GM23338 (cell line): ENCODE measurements around the gene GPR39. TPM values are rescaled to one million over a fixed set of nuclear protein-coding genes. Genes with fewer than 3 reads are reported as not detected.

ENCODE experiments used
- ATAC-seq: fragments of 200-7000 bp; cut with Tn5 transposase; 3 replicates; pipeline ENCODE4 v1.9.1; 2020
- DNase-seq: peaks from one replicate; pipeline ENCODE4 v3.0.0-alpha.2; 2015; ENCODE audit warnings: low spot score
- H2AFZ ChIP-seq: fragments of 200-600 bp; sonication (generic); 2 replicates; pipeline ENCODE4 v1.8.0; 2016; ENCODE audit warnings: antibody characterized with exemption, mild to moderate bottlenecking, moderate library complexity
- H3F3A ChIP-seq: fragments of 200-600 bp; sonication (generic); replicated peaks from 2 replicates; pipeline ENCODE4 v1.8.0; 2017; ENCODE audit warnings: antibody characterized with exemption, mixed run types, low read depth
- H3K27ac ChIP-seq: fragments of 200-600 bp; sonication (generic); 2 replicates; pipeline ENCODE4 v1.6.1; 2016; ENCODE audit warnings: low read depth
- H3K27me3 ChIP-seq: fragments of 200-600 bp; sonication (generic); 2 replicates; pipeline ENCODE4 v1.8.0; 2016; ENCODE audit warnings: mild to moderate bottlenecking, mixed run types, moderate library complexity; ENCODE audit not compliant: insufficient read depth
- H3K36me3 ChIP-seq: fragments of 200-600 bp; sonication (generic); 2 replicates; pipeline ENCODE4 v1.8.0; 2016; ENCODE audit warnings: mild to moderate bottlenecking; ENCODE audit not compliant: insufficient read depth
- H3K4me1 ChIP-seq: fragments of 200-600 bp; sonication (generic); 2 replicates; pipeline ENCODE4 v1.8.0; 2016; ENCODE audit warnings: mild to moderate bottlenecking, moderate library complexity; ENCODE audit not compliant: insufficient read depth
- H3K4me2 ChIP-seq: fragments of 200-600 bp; sonication (generic); 2 replicates; pipeline ENCODE4 v1.7.1; 2017; ENCODE audit warnings: mixed run types
- H3K4me3 ChIP-seq: fragments of 200-600 bp; sonication (generic); 2 replicates; pipeline ENCODE4 v1.6.1; 2016; ENCODE audit warnings: mixed run types
- H3K79me2 ChIP-seq: fragments of 200-600 bp; sonication (generic); replicated peaks from 2 replicates; pipeline ENCODE4 v1.8.0; 2017; ENCODE audit warnings: mild to moderate bottlenecking; ENCODE audit not compliant: insufficient read depth
- H3K9me2 ChIP-seq: fragments of 200-600 bp; sonication (generic); 2 replicates; pipeline ENCODE4 v1.8.0; 2017; ENCODE audit not compliant: insufficient read depth
- H4K20me1 ChIP-seq: fragments of 200-600 bp; sonication (generic); replicated peaks from 2 replicates; pipeline ENCODE4 v1.8.0; 2017; ENCODE audit warnings: mild to moderate bottlenecking; ENCODE audit not compliant: insufficient read depth
- H3K27ac Mint-ChIP-seq: 2 replicates; pipeline ENCODE4 v1.8.0; 2020; ENCODE audit warnings: inconsistent platforms, mild to moderate bottlenecking, moderate library complexity, mixed read lengths
- H3K27me3 Mint-ChIP-seq: 3 replicates; pipeline ENCODE4 v1.8.0; 2022; ENCODE audit warnings: low read depth, mild to moderate bottlenecking, moderate library complexity, mixed read lengths, inconsistent platforms; ENCODE audit not compliant: insufficient read depth, poor library complexity
- H3K36me3 Mint-ChIP-seq: 3 replicates; pipeline ENCODE4 v1.8.0; 2021; ENCODE audit warnings: low read depth, mild to moderate bottlenecking, inconsistent platforms, moderate library complexity, mixed read lengths
- H3K4me1 Mint-ChIP-seq: 3 replicates; pipeline ENCODE4 v1.8.0; 2020; ENCODE audit warnings: mild to moderate bottlenecking, inconsistent platforms, mixed read lengths
- H3K4me3 Mint-ChIP-seq: 3 replicates; pipeline ENCODE4 v1.8.0; 2021; ENCODE audit warnings: moderate library complexity, mild to moderate bottlenecking, inconsistent platforms, mixed read lengths
- H3K9me3 Mint-ChIP-seq: 3 replicates; pipeline ENCODE4 v1.8.0; 2020; ENCODE audit warnings: moderate library complexity, mild to moderate bottlenecking, inconsistent platforms, mixed read lengths
- CREB1 ChIP-seq: fragments of 250-450 bp; sonication (Bioruptor Pico); IDR thresholded peaks from 2 replicates; pipeline ENCODE4 v1.5.0; 2020; ENCODE audit warnings: low read depth, mild to moderate bottlenecking, moderate library complexity
- EZH2 ChIP-seq: fragments of 200-600 bp; sonication (generic); IDR thresholded peaks from one replicate; pipeline ENCODE4 v1.8.0; 2017; ENCODE audit warnings: antibody characterized with exemption, mild to moderate bottlenecking, low read depth; ENCODE audit not compliant: unreplicated experiment
- EZH2phosphoT487 ChIP-seq: fragments of 200-600 bp; sonication (generic); IDR thresholded peaks from one replicate; pipeline ENCODE4 v1.8.1; 2018; ENCODE audit warnings: antibody characterized with exemption; ENCODE audit not compliant: unreplicated experiment
- JUNB ChIP-seq: IDR thresholded peaks from one replicate; pipeline ENCODE4 v1.6.1; 2016; ENCODE audit warnings: antibody characterized with exemption; ENCODE audit not compliant: unreplicated experiment
- NANOG ChIP-seq: IDR thresholded peaks from 2 replicates; pipeline ENCODE4 v1.6.1; 2016; ENCODE audit warnings: antibody characterized with exemption, borderline replicate concordance
- POLR2AphosphoS5 ChIP-seq: IDR thresholded peaks from 2 replicates; pipeline ENCODE4 v1.6.1; 2016; ENCODE audit warnings: antibody characterized with exemption, low read depth
- REST ChIP-seq: IDR thresholded peaks from one replicate; pipeline ENCODE4 v1.6.1; 2018; ENCODE audit warnings: antibody characterized with exemption; ENCODE audit not compliant: unreplicated experiment
- STAT1 ChIP-seq: IDR thresholded peaks from one replicate; pipeline ENCODE4 v1.6.1; 2016; ENCODE audit warnings: antibody characterized with exemption; ENCODE audit not compliant: unreplicated experiment
- ZNF331 ChIP-seq: fragments of 250-450 bp; sonication (Bioruptor Pico); IDR thresholded peaks from 2 replicates; pipeline ENCODE4 v1.5.0; 2020; ENCODE audit warnings: low read depth, mild to moderate bottlenecking, moderate library complexity
- ZNF462 ChIP-seq: fragments of 250-450 bp; sonication (Bioruptor Pico); IDR thresholded peaks from 2 replicates; pipeline ENCODE4 v1.5.0; 2020; ENCODE audit warnings: mild to moderate bottlenecking, moderate library complexity
- polyA plus RNA-seq: library from polyadenylated mRNA; unstranded; fragments of >200 nt; fragmentation: Nextera tagmentation; extraction: Ambion mirVana; gene quantifications from 2 replicates; pipeline ENCODE4 v1.2.1, GENCODE V29; 2016
- total RNA-seq: library from RNA; depleted of rRNA; stranded (reverse); fragments of >200 nt; shearing (Covaris generic); gene quantifications from 2 replicates; pipeline ENCODE4 v1.2.3, GENCODE V29; 2014

GPR39 gene
- total and polyA plus RNA-seq, 2 experiments from 2014 or later: 0.55 to 1.9 TPM

GRCh38 chr2:132420816-132421805, 4.5 kb downstream of the GPR39 start:
- Histone ChIP-seq H3K27me3 (peaks cover 14% of the 10 kb centered on the region), H3F3A (no peaks in the 10 kb centered on the region), H3K9me2 (0 out of 2 replicates have a peak, but pooled peaks cover 4% of the 10 kb centered on the region), H3K79me2 (no peaks in the 10 kb centered on the region), H3K36me3 (no peaks in the 10 kb centered on the region), H3K4me3 (no peak overlapping the region), H3K4me2 (no peak overlapping the region), H2AFZ (no peak overlapping the region), H3K4me1 (peaks cover 7% of the 10 kb centered on the region), H4K20me1 (no peaks in the 10 kb centered on the region), H3K27ac (no peak overlapping the region)
- Mint-ChIP-seq H3K27ac (no peak overlapping the region), H3K27me3 (peaks cover 9% of the 10 kb centered on the region), H3K4me3 (no peak overlapping the region), H3K36me3 (no peaks in the 10 kb centered on the region), H3K9me3 (no peaks in the 10 kb centered on the region), H3K4me1 (peaks cover 22% of the 10 kb centered on the region)
- no peak for DNase-seq
- TF ChIP-seq ZNF462 (no peak), STAT1 (no peak), NANOG (no peak), EZH2 (no peak), CREB1 (CRISPR knock-in tag) (no peak), JUNB (no peak), POLR2AphosphoS5 (no peak), REST (no peak), ZNF331 (CRISPR knock-in tag) (no peak), EZH2phosphoT487 (no peak)
- no peak for ATAC-seq
